CD14-positive monocyte (primary cell): ENCODE results near the gene SF3B3. TPM values are rescaled to one million over a fixed set of nuclear protein-coding genes. Genes with fewer than 3 reads are reported as not detected.

ENCODE experiments used
- DNase-seq, 3 donors: peaks; one replicate each; pipeline ENCODE4 v3.0.0-alpha.2; 2011 to 2022
- H2AFZ ChIP-seq: 2 replicates; pipeline ENCODE4 v1.6.0; 2012; ENCODE audit warnings: mild to moderate bottlenecking, low read depth, low read length, inconsistent platforms; ENCODE audit not compliant: insufficient read depth, poor library complexity, severe bottlenecking
- H3K27ac ChIP-seq, 2 donors: 1 replicate in 1 of 2; 2 replicates in 1 of 2; pipeline ENCODE4 v1.5.1; 2012 to 2013; ENCODE audit warnings: low read length in 2 of 2, control low read depth in 1 of 2, inconsistent platforms in 1 of 2, low read depth in 1 of 2, mild to moderate bottlenecking in 1 of 2
- H3K27me3 ChIP-seq, 2 donors: one replicate each; pipeline versions ENCODE4 v1.6.0 to v1.6.1; 2011 to 2013; ENCODE audit warnings: low read length in 2 of 2; ENCODE audit not compliant: control insufficient read depth in 2 of 2, insufficient read depth in 2 of 2
- H3K36me3 ChIP-seq, 2 donors: replicated peaks in 1 of 2; 1 replicate in 1 of 2; 2 replicates in 1 of 2; pipeline versions ENCODE4 v1.5.1 to v1.6.1; 2012 to 2013; ENCODE audit warnings: low read length in 2 of 2, control low read depth in 1 of 2, inconsistent platforms in 1 of 2, mild to moderate bottlenecking in 1 of 2; ENCODE audit not compliant: insufficient read depth in 2 of 2, control insufficient read depth in 1 of 2
- H3K4me1 ChIP-seq, 2 donors: 1 replicate in 1 of 2; 2 replicates in 1 of 2; pipeline versions ENCODE4 v1.5.1 to v1.6.1; 2012 to 2013; ENCODE audit warnings: low read length in 2 of 2, control low read depth in 1 of 2, inconsistent platforms in 1 of 2, mild to moderate bottlenecking in 1 of 2, moderate library complexity in 1 of 2; ENCODE audit not compliant: insufficient read depth in 2 of 2, control insufficient read depth in 1 of 2
- H3K4me2 ChIP-seq: replicated peaks from 2 replicates; pipeline ENCODE3; 2012; ENCODE audit warnings: low read length, moderate library complexity, mild to moderate bottlenecking; ENCODE audit not compliant: poor library complexity, severe bottlenecking; ENCODE audit errors: extremely low read depth
- H3K4me3 ChIP-seq, 3 experiments: fragments of 200-600 bp in 1 of 3; sonication (generic) in 1 of 3; replicated peaks in 1 of 3; 1 replicate in 2 of 3; 2 replicates in 1 of 3; pipeline ENCODE4 v1.5.1; 2011 to 2013; ENCODE audit warnings: low read length in 3 of 3, mild to moderate bottlenecking in 3 of 3, control low read depth in 2 of 3, low read depth in 2 of 3, inconsistent platforms in 1 of 3, moderate library complexity in 1 of 3
- H3K79me2 ChIP-seq: 2 replicates; pipeline ENCODE4 v1.6.0; 2012; ENCODE audit warnings: mild to moderate bottlenecking, control low read depth, inconsistent platforms, low read length, moderate library complexity; ENCODE audit not compliant: insufficient read depth
- H3K9ac ChIP-seq: 2 replicates; pipeline ENCODE4 v1.6.0; 2017; ENCODE audit warnings: low read length, mild to moderate bottlenecking; ENCODE audit not compliant: insufficient read depth, poor library complexity, severe bottlenecking
- H3K9me3 ChIP-seq, 2 donors: replicated peaks in 1 of 2; 1 replicate in 1 of 2; 2 replicates in 1 of 2; pipeline versions ENCODE4 v1.5.1 to v1.6.1; 2012 to 2013; ENCODE audit warnings: low read length in 2 of 2, control low read depth in 1 of 2; ENCODE audit not compliant: control insufficient read depth in 1 of 2, insufficient read depth in 1 of 2
- H4K20me1 ChIP-seq: 2 replicates; pipeline ENCODE4 v1.6.0; 2012; ENCODE audit warnings: mild to moderate bottlenecking, low read length, control low read depth, moderate library complexity; ENCODE audit not compliant: insufficient read depth
- H3K27ac Mint-ChIP-seq, 7 donors: one replicate each; pipeline ENCODE4 v1.8.0; 2020; ENCODE audit warnings: mild to moderate bottlenecking in 7 of 7, mixed read lengths in 7 of 7, moderate library complexity in 6 of 7, inconsistent platforms in 2 of 7
- H3K27me3 Mint-ChIP-seq, 3 donors: one replicate each; pipeline ENCODE4 v1.8.0; 2021 to 2022; ENCODE audit warnings: low read depth in 3 of 3, mild to moderate bottlenecking in 3 of 3, mixed read lengths in 3 of 3, moderate library complexity in 3 of 3, inconsistent platforms in 1 of 3
- H3K36me3 Mint-ChIP-seq, 2 donors: one replicate each; pipeline ENCODE4 v1.8.0; 2020; ENCODE audit warnings: mixed read lengths in 2 of 2, inconsistent platforms in 1 of 2, mild to moderate bottlenecking in 1 of 2
- H3K4me1 Mint-ChIP-seq: one replicate; pipeline ENCODE4 v1.8.0; 2020; ENCODE audit warnings: mild to moderate bottlenecking, mixed read lengths
- H3K4me3 Mint-ChIP-seq, 2 donors: one replicate each; pipeline ENCODE4 v1.8.0; 2020; ENCODE audit warnings: mild to moderate bottlenecking in 2 of 2, mixed read lengths in 2 of 2, moderate library complexity in 1 of 2
- H3K9me3 Mint-ChIP-seq, 7 donors: one replicate each; pipeline ENCODE4 v1.8.0; 2020 to 2022; ENCODE audit warnings: mixed read lengths in 7 of 7, mild to moderate bottlenecking in 6 of 7, moderate library complexity in 6 of 7, inconsistent platforms in 2 of 7
- CTCF ChIP-seq: fragments of 200-600 bp; IDR thresholded peaks from one replicate; pipeline ENCODE4 v1.8.0; 2022; ENCODE audit warnings: antibody characterized with exemption, mild to moderate bottlenecking
- WGBS: methylation state at CpG from one replicate; pipeline ENCODE4 v1.1.5; 2013; ENCODE audit warnings: missing lambda C conversion rate; ENCODE audit not compliant: insufficient coverage; 5-methylcytosine and 5-hydroxymethylcytosine counted together
- intact Hi-C, 2 donors: fragments of 100-400 bp; cut with micrococcal nuclease; formaldehyde crosslinking; loops; one replicate each; pipeline versions ENCODE4 v1.15.0 to v1.15.1; 2023
- polyA plus RNA-seq, 3 donors: library from polyadenylated mRNA; depleted of rRNA in 1 of 3; unstranded in 2 of 3; stranded (reverse) in 1 of 3; fragments of 300-500 nt in 2 of 3; fragments of >200 nt in 1 of 3; fragmentation: Illumina TruSeq in 2 of 3; gene quantifications; 1 replicate in 2 of 3; 2 replicates in 1 of 3; pipeline ENCODE4 v1.2.3, GENCODE V29; 2012 to 2021

SF3B3 gene
- polyA plus RNA-seq, 3 donors = 34.2 to 52.3 (median 42.1) TPM

GRCh38 chr16:70600730-70601129, 77.1 kb downstream of the SF3B3 start:
- no peak for TF ChIP-seq CTCF
- H3K4me1 Mint-ChIP-seq = no peaks in the 10 kb centered on the region
- no peak overlapping the region for H3K4me3 Mint-ChIP-seq
- H3K27ac Mint-ChIP-seq = no peak overlapping the region
- no peaks in the 10 kb centered on the region for H3K79me2 ChIP-seq
- no peaks in the 10 kb centered on the region for H3K36me3 Mint-ChIP-seq
- H3K36me3 ChIP-seq = no peaks in the 10 kb centered on the region
- no peak overlapping the region for H3K4me2 ChIP-seq
- H3K9ac ChIP-seq = no peak overlapping the region
- peaks cover 0 to 11% (median 8%) of the 10 kb centered on the region in 3 donors for H3K27me3 Mint-ChIP-seq
- no peak overlapping the region for H2AFZ ChIP-seq
- H3K27ac ChIP-seq = no peak overlapping the region
- no peaks in the 10 kb centered on the region for H4K20me1 ChIP-seq
- no peaks in the 10 kb centered on the region for H3K9me3 Mint-ChIP-seq
- no peaks in the 10 kb centered on the region for H3K9me3 ChIP-seq
- no peaks in the 10 kb centered on the region for H3K4me1 ChIP-seq
- DNase-seq = no peak
- no peaks in the 10 kb centered on the region for H3K27me3 ChIP-seq
- H3K4me3 ChIP-seq = no peak overlapping the region
- 90% methylated on average over 3 of the region's 3 CpGs for WGBS
- intact Hi-C loops = no loop called here

- H3K79me2 ChIP-seq = no peaks in the 10 kb centered on the region
- 86% methylated on average over 6 of the region's 8 CpGs for WGBS
- Mint-ChIP-seq H3K9me3 (no peaks in the 10 kb centered on the region), H3K4me1 (no peaks in the 10 kb centered on the region), H3K27me3 (peaks cover 0 to 12% (median 4%) of the 10 kb centered on the region in 3 donors), H3K27ac (peak overlapping the region in 3 of 7 donors; percentile 22 to 51 (median 46)), H3K4me3 (no peak overlapping the region), H3K36me3 (no peaks in the 10 kb centered on the region)
- H2AFZ ChIP-seq = no peak overlapping the region
- no peak overlapping the region for H3K9ac ChIP-seq
- H3K36me3 ChIP-seq = no peaks in the 10 kb centered on the region
- no peaks in the 10 kb centered on the region for H3K9me3 ChIP-seq
- no peaks in the 10 kb centered on the region for H3K4me1 ChIP-seq
- intact Hi-C loops = no loop called here
- TF ChIP-seq CTCF = no peak
- no peak overlapping the region for H3K27ac ChIP-seq
- DNase-seq = no peak
- no peaks in the 10 kb centered on the region for H3K27me3 ChIP-seq
- H4K20me1 ChIP-seq = no peaks in the 10 kb centered on the region
- no peak overlapping the region for H3K4me2 ChIP-seq
- no peak overlapping the region for H3K4me3 ChIP-seq
Measured at GRCh38 chr16:70601576-70602575, 78.3 kb downstream of the SF3B3 start.
